Muscle layer of duodenum (tissue), 2 donors: Measurements from ENCODE around the gene CAST.
A peak's percentile ranks its signal among the peaks of the same experiment; 100 is the strongest.
"Not testable (repeated sequence)": the region's sequence is repeated elsewhere in the genome, so short reads cannot be mapped to it uniquely, and the experiment has no call there.

Experiments
- H3K27ac ChIP-seq: one replicate; pipeline ENCODE4 v1.7.0; 2013; ENCODE audit warnings: mild to moderate bottlenecking, low read length
- H3K27me3 ChIP-seq: one replicate; pipeline ENCODE4 v1.7.0; 2013; ENCODE audit warnings: low read depth, mild to moderate bottlenecking, control low read depth, low read length
- H3K36me3 ChIP-seq, 2 donors: one replicate each; pipeline ENCODE4 v1.7.0; 2013; ENCODE audit warnings: low read length in 2 of 2, control low read depth in 1 of 2, mild to moderate bottlenecking in 1 of 2; ENCODE audit not compliant: insufficient read depth in 2 of 2, control insufficient read depth in 1 of 2
- H3K4me1 ChIP-seq, 2 donors: one replicate each; pipeline ENCODE4 v1.7.0; 2013; ENCODE audit warnings: low read length in 2 of 2, mild to moderate bottlenecking in 2 of 2, control low read depth in 1 of 2, moderate library complexity in 1 of 2; ENCODE audit not compliant: insufficient read depth in 2 of 2, control insufficient read depth in 1 of 2
- H3K4me3 ChIP-seq, 2 donors: one replicate each; pipeline ENCODE4 v1.7.0; 2013; ENCODE audit warnings: low read length in 2 of 2, low read depth in 1 of 2, mild to moderate bottlenecking in 1 of 2
- H3K9me3 ChIP-seq, 2 donors: one replicate each; pipeline ENCODE4 v1.7.0; 2013; ENCODE audit warnings: low read length in 2 of 2, control low read depth in 1 of 2, mild to moderate bottlenecking in 1 of 2; ENCODE audit not compliant: control insufficient read depth in 1 of 2
- donor health status: healthy.

CAST gene

GRCh38 chr5:96788112-96788749, 126.1 kb downstream of the CAST start:
- H3K9me3 ChIP-seq: no peaks in the 10 kb centered on the region
- peaks cover 0 to 5% of the 10 kb centered on the region in 2 donors for H3K4me1 ChIP-seq
- H3K27me3 ChIP-seq: no peaks in the 10 kb centered on the region
- H3K36me3 ChIP-seq: peaks cover 36 to 53% of the 10 kb centered on the region in 2 donors
- H3K4me3 ChIP-seq: no peak overlapping the region
- H3K27ac ChIP-seq: no peak overlapping the region

- no peaks in the 10 kb centered on the region for H3K27me3 ChIP-seq
- H3K27ac ChIP-seq: no peak overlapping the region
- H3K4me3 ChIP-seq: no peak overlapping the region
- peaks cover 42 to 52% of the 10 kb centered on the region in 2 donors for H3K36me3 ChIP-seq
- no peaks in the 10 kb centered on the region for H3K9me3 ChIP-seq
- H3K4me1 ChIP-seq: peaks cover 0 to 5% of the 10 kb centered on the region in 2 donors
These were observed 127.7 kb downstream of the CAST start for GRCh38 chr5:96789794-96790330.

GRCh38 chr5:96790961-96791504, 128.9 kb downstream of the CAST start:
- Histone ChIP-seq H3K9me3 (no peaks in the 10 kb centered on the region), H3K27me3 (no peaks in the 10 kb centered on the region), H3K27ac (no peak overlapping the region), H3K4me1 (peaks cover 0 to 5% of the 10 kb centered on the region in 2 donors), H3K4me3 (no peak overlapping the region), H3K36me3 (peaks cover 41 to 48% of the 10 kb centered on the region in 2 donors)

- Histone ChIP-seq H3K4me1 (no peaks in the 10 kb centered on the region), H3K27ac (no peak overlapping the region), H3K9me3 (no peaks in the 10 kb centered on the region), H3K4me3 (no peak overlapping the region), H3K36me3 (peaks cover 52 to 58% of the 10 kb centered on the region in 2 donors), H3K27me3 (no peaks in the 10 kb centered on the region)
These were observed 132.6 kb downstream of the CAST start for GRCh38 chr5:96794757-96795156.

- Histone ChIP-seq H3K4me1 (no peaks in the 10 kb centered on the region), H3K4me3 (no peak overlapping the region), H3K27me3 (no peaks in the 10 kb centered on the region), H3K9me3 (no peaks in the 10 kb centered on the region), H3K36me3 (peaks cover 51 to 65% of the 10 kb centered on the region in 2 donors), H3K27ac (no peak overlapping the region)
These were observed 133.4 kb downstream of the CAST start for GRCh38 chr5:96795626-96796025.

- peaks cover 47 to 64% of the 10 kb centered on the region in 2 donors for H3K36me3 ChIP-seq
- H3K4me1 ChIP-seq: no peaks in the 10 kb centered on the region
- H3K4me3 ChIP-seq: no peak overlapping the region
- no peaks in the 10 kb centered on the region for H3K27me3 ChIP-seq
- H3K9me3 ChIP-seq: no peaks in the 10 kb centered on the region
- H3K27ac ChIP-seq: no peak overlapping the region
These were observed 134.3 kb downstream of the CAST start for GRCh38 chr5:96796434-96796833.

- H3K4me1 ChIP-seq, H3K9me3 ChIP-seq, H3K27me3 ChIP-seq, H3K4me3 ChIP-seq, H3K27ac ChIP-seq: not testable (repeated sequence)
- H3K36me3 ChIP-seq: peaks cover 27 to 31% of the 10 kb centered on the region in 2 donors
These were observed 139.5 kb downstream of the CAST start for GRCh38 chr5:96801718-96802117.

- Histone ChIP-seq H3K9me3 (no peaks in the 10 kb centered on the region), H3K4me1 (peaks cover 9 to 10% of the 10 kb centered on the region in 2 donors), H3K27ac (peak overlapping the region; percentile 97), H3K4me3 (peak overlapping the region; percentile 71 to 79), H3K36me3 (peaks cover 3 to 5% of the 10 kb centered on the region in 2 donors), H3K27me3 (no peaks in the 10 kb centered on the region)
These were observed 145.0 kb downstream of the CAST start for GRCh38 chr5:96807075-96807654.

GRCh38 chr5:96808541-96808828, 146.3 kb downstream of the CAST start:
- peaks cover 0 to 5% of the 10 kb centered on the region in 2 donors for H3K36me3 ChIP-seq
- H3K27ac ChIP-seq: peak overlapping the region; percentile 90
- H3K4me3 ChIP-seq: peak overlapping the region; percentile 75 to 79
- H3K27me3 ChIP-seq: no peaks in the 10 kb centered on the region
- no peaks in the 10 kb centered on the region for H3K9me3 ChIP-seq
- H3K4me1 ChIP-seq: peaks cover 9 to 10% of the 10 kb centered on the region in 2 donors

GRCh38 chr5:96808868-96809558, 146.8 kb downstream of the CAST start:
- peak overlapping the region; percentile 90 for H3K27ac ChIP-seq
- H3K9me3 ChIP-seq: no peaks in the 10 kb centered on the region
- H3K36me3 ChIP-seq: peaks cover 0 to 5% of the 10 kb centered on the region in 2 donors
- peak overlapping the region; percentile 75 to 79 for H3K4me3 ChIP-seq
- H3K27me3 ChIP-seq: no peaks in the 10 kb centered on the region
- H3K4me1 ChIP-seq: peaks cover 9 to 10% of the 10 kb centered on the region in 2 donors

GRCh38 chr5:96809921-96810320, 147.7 kb downstream of the CAST start:
- no peak overlapping the region for H3K27ac ChIP-seq
- H3K27me3 ChIP-seq: no peaks in the 10 kb centered on the region
- peaks cover 0 to 5% of the 10 kb centered on the region in 2 donors for H3K36me3 ChIP-seq
- H3K4me1 ChIP-seq: peaks cover 9 to 10% of the 10 kb centered on the region in 2 donors
- no peaks in the 10 kb centered on the region for H3K9me3 ChIP-seq
- no peak overlapping the region for H3K4me3 ChIP-seq
